ENCODE results near the gene GATA5. TPM values are rescaled to one million over a fixed set of nuclear protein-coding genes. Genes with fewer than 3 reads are reported as not detected.

GATA5 gene
- total and polyA plus RNA-seq, 4 experiments from 2014 or later: not detected

- H3K9me3 ChIP-seq (ENCODE audit: control insufficient read depth in 1 of 2, low read length in 2 of 2): no peaks in the 10 kb centered on the region
- POLR2A ChIA-PET (ENCODE audit: partially characterized antibody): no interaction called here
- peak in 1 of 5 donors; percentile 25 for DNase-seq
- CTCF ChIA-PET (ENCODE audit: partially characterized antibody): no interaction called here
- intact Hi-C loops (cut with micrococcal nuclease): no loop called here
- no peak overlapping the region for H3K27ac ChIP-seq (ENCODE audit: low read depth, low read length)
- no peaks in the 10 kb centered on the region for H3K4me1 ChIP-seq (ENCODE audit: insufficient read depth, low read length)
- Mint-ChIP-seq H3K4me3 (no peak overlapping the region), H3K36me3 (no peaks in the 10 kb centered on the region), H3K27me3 (peaks cover 3 to 6% of the 10 kb centered on the region in 2 donors), H3K27ac (peak overlapping the region in 2 of 7 donors; percentile 12 to 64), H3K4me1 (no peaks in the 10 kb centered on the region), H3K9me3 (no peaks in the 10 kb centered on the region)
- H3K27me3 ChIP-seq (ENCODE audit: insufficient read depth, low read length): no peaks in the 10 kb centered on the region
- no peak overlapping the region for H3K4me3 ChIP-seq (ENCODE audit: low read length in 2 of 2)
- no peaks in the 10 kb centered on the region for H3K36me3 ChIP-seq (ENCODE audit: insufficient read depth, low read length)
Measured at GRCh38 chr20:62463651-62464424, 12.0 kb downstream of the GATA5 start.

GRCh38 chr20:62462976-62463592 lies 12.7 kb downstream of the GATA5 start:
- Mint-ChIP-seq H3K27ac (no peak overlapping the region), H3K9me3 (no peaks in the 10 kb centered on the region), H3K4me1 (peaks cover 0 to 1% (median 0%) of the 10 kb centered on the region in 4 donors), H3K27me3 (peaks cover 3 to 6% of the 10 kb centered on the region in 2 donors), H3K4me3 (no peak overlapping the region), H3K36me3 (no peaks in the 10 kb centered on the region)
- DNase-seq: peak in 1 of 5 donors; percentile 13
- ChIA-PET POLR2A (ENCODE audit: partially characterized antibody) (no interaction called here), CTCF (ENCODE audit: partially characterized antibody) (no interaction called here)
- H3K36me3 ChIP-seq (ENCODE audit: insufficient read depth, low read length): no peaks in the 10 kb centered on the region
- no peak overlapping the region for H3K4me3 ChIP-seq (ENCODE audit: low read length in 2 of 2)
- no peaks in the 10 kb centered on the region for H3K27me3 ChIP-seq (ENCODE audit: insufficient read depth, low read length)
- intact Hi-C loops (cut with micrococcal nuclease): no loop called here
- no peaks in the 10 kb centered on the region for H3K4me1 ChIP-seq (ENCODE audit: insufficient read depth, low read length)
- no peaks in the 10 kb centered on the region for H3K9me3 ChIP-seq (ENCODE audit: control insufficient read depth in 1 of 2, low read length in 2 of 2)
- H3K27ac ChIP-seq (ENCODE audit: low read depth, low read length): no peak overlapping the region

- DNase-seq: no peak
- no peak overlapping the region for H3K27ac Mint-ChIP-seq
- Histone ChIP-seq H3K36me3 (ENCODE audit: insufficient read depth, low read length) (no peaks in the 10 kb centered on the region), H3K4me3 (ENCODE audit: low read length in 2 of 2) (no peak overlapping the region), H3K27me3 (ENCODE audit: insufficient read depth, low read length) (no peaks in the 10 kb centered on the region), H3K27ac (ENCODE audit: low read depth, low read length) (no peak overlapping the region), H3K9me3 (ENCODE audit: control insufficient read depth in 1 of 2, low read length in 2 of 2) (no peaks in the 10 kb centered on the region), H3K4me1 (ENCODE audit: insufficient read depth, low read length) (no peaks in the 10 kb centered on the region)
- CTCF ChIA-PET (ENCODE audit: partially characterized antibody): no interaction called here
- POLR2A ChIA-PET (ENCODE audit: partially characterized antibody): no interaction called here
- H3K4me3 Mint-ChIP-seq: no peak overlapping the region
- peaks cover 0 to 3% (median 0%) of the 10 kb centered on the region in 4 donors for H3K4me1 Mint-ChIP-seq
- H3K27me3 Mint-ChIP-seq: peaks cover 2 to 5% of the 10 kb centered on the region in 2 donors
- H3K36me3 Mint-ChIP-seq: no peaks in the 10 kb centered on the region
- H3K9me3 Mint-ChIP-seq: no peaks in the 10 kb centered on the region
- intact Hi-C loops (cut with micrococcal nuclease): no loop called here
Measured at GRCh38 chr20:62461834-62462233, 14.0 kb downstream of the GATA5 start.

- Histone ChIP-seq H3K27me3 (ENCODE audit: insufficient read depth, low read length) (no peaks in the 10 kb centered on the region), H3K36me3 (ENCODE audit: insufficient read depth, low read length) (no peaks in the 10 kb centered on the region), H3K9me3 (ENCODE audit: control insufficient read depth in 1 of 2, low read length in 2 of 2) (no peaks in the 10 kb centered on the region), H3K27ac (ENCODE audit: low read depth, low read length) (no peak overlapping the region), H3K4me3 (ENCODE audit: low read length in 2 of 2) (no peak overlapping the region), H3K4me1 (ENCODE audit: insufficient read depth, low read length) (no peaks in the 10 kb centered on the region)
- DNase-seq: no peak
- ChIA-PET POLR2A (ENCODE audit: partially characterized antibody) (no interaction called here), CTCF (ENCODE audit: partially characterized antibody) (no interaction called here)
- Mint-ChIP-seq H3K27me3 (peaks cover 4 to 5% of the 10 kb centered on the region in 2 donors), H3K4me3 (no peak overlapping the region), H3K36me3 (no peaks in the 10 kb centered on the region), H3K9me3 (no peaks in the 10 kb centered on the region), H3K4me1 (peaks cover 0 to 3% (median 0%) of the 10 kb centered on the region in 4 donors), H3K27ac (no peak overlapping the region)
- intact Hi-C loops (cut with micrococcal nuclease): no loop called here
Measured at GRCh38 chr20:62461157-62461556, 14.6 kb downstream of the GATA5 start.

- H3K9me3 Mint-ChIP-seq: no peaks in the 10 kb centered on the region
- H3K4me1 ChIP-seq (ENCODE audit: insufficient read depth, low read length): no peaks in the 10 kb centered on the region
- H3K27ac Mint-ChIP-seq: no peak overlapping the region
- H3K27me3 ChIP-seq (ENCODE audit: insufficient read depth, low read length): no peaks in the 10 kb centered on the region
- no peak overlapping the region for H3K27ac ChIP-seq (ENCODE audit: low read depth, low read length)
- CTCF ChIA-PET (ENCODE audit: partially characterized antibody): no interaction called here
- intact Hi-C loops (cut with micrococcal nuclease): no loop called here
- H3K4me3 Mint-ChIP-seq: no peak overlapping the region
- H3K4me3 ChIP-seq (ENCODE audit: low read length in 2 of 2): no peak overlapping the region
- peaks cover 0 to 3% (median 0%) of the 10 kb centered on the region in 4 donors for H3K4me1 Mint-ChIP-seq
- no peaks in the 10 kb centered on the region for H3K9me3 ChIP-seq (ENCODE audit: control insufficient read depth in 1 of 2, low read length in 2 of 2)
- DNase-seq: no peak
- H3K36me3 Mint-ChIP-seq: no peaks in the 10 kb centered on the region
- H3K36me3 ChIP-seq (ENCODE audit: insufficient read depth, low read length): no peaks in the 10 kb centered on the region
- H3K27me3 Mint-ChIP-seq: peaks cover 4 to 5% of the 10 kb centered on the region in 2 donors
- POLR2A ChIA-PET (ENCODE audit: partially characterized antibody): no interaction called here
Measured at GRCh38 chr20:62460678-62461077, 15.1 kb downstream of the GATA5 start.

GRCh38 chr20:62459488-62459887 lies 16.3 kb downstream of the GATA5 start:
- no peak overlapping the region for H3K27ac ChIP-seq (ENCODE audit: low read depth, low read length)
- no peaks in the 10 kb centered on the region for H3K36me3 ChIP-seq (ENCODE audit: insufficient read depth, low read length)
- DNase-seq: peak in 1 of 5 donors; percentile 1
- no peaks in the 10 kb centered on the region for H3K9me3 Mint-ChIP-seq
- H3K9me3 ChIP-seq (ENCODE audit: control insufficient read depth in 1 of 2, low read length in 2 of 2): no peaks in the 10 kb centered on the region
- ChIA-PET CTCF (ENCODE audit: partially characterized antibody) (no interaction called here), POLR2A (ENCODE audit: partially characterized antibody) (no interaction called here)
- H3K27me3 ChIP-seq (ENCODE audit: insufficient read depth, low read length): no peaks in the 10 kb centered on the region
- no peak overlapping the region for H3K4me3 Mint-ChIP-seq
- intact Hi-C loops (cut with micrococcal nuclease): no loop called here
- H3K27me3 Mint-ChIP-seq: peaks cover 5 to 6% of the 10 kb centered on the region in 2 donors
- H3K4me1 ChIP-seq (ENCODE audit: insufficient read depth, low read length): no peaks in the 10 kb centered on the region
- H3K4me3 ChIP-seq (ENCODE audit: low read length in 2 of 2): no peak overlapping the region
- peaks cover 0 to 3% (median 0%) of the 10 kb centered on the region in 4 donors for H3K4me1 Mint-ChIP-seq
- no peak overlapping the region for H3K27ac Mint-ChIP-seq
- H3K36me3 Mint-ChIP-seq: no peaks in the 10 kb centered on the region

GRCh38 chr20:62458275-62459251 lies 17.2 kb downstream of the GATA5 start:
- Mint-ChIP-seq H3K9me3 (no peaks in the 10 kb centered on the region), H3K4me3 (peak overlapping the region in 1 of 8 donors; percentile 48), H3K36me3 (no peaks in the 10 kb centered on the region), H3K27ac (no peak overlapping the region), H3K27me3 (peaks cover 5 to 6% of the 10 kb centered on the region in 2 donors), H3K4me1 (peaks cover 0 to 3% (median 0%) of the 10 kb centered on the region in 4 donors)
- no peaks in the 10 kb centered on the region for H3K9me3 ChIP-seq (ENCODE audit: control insufficient read depth in 1 of 2, low read length in 2 of 2)
- H3K27me3 ChIP-seq (ENCODE audit: insufficient read depth, low read length): no peaks in the 10 kb centered on the region
- H3K27ac ChIP-seq (ENCODE audit: low read depth, low read length): no peak overlapping the region
- no peaks in the 10 kb centered on the region for H3K4me1 ChIP-seq (ENCODE audit: insufficient read depth, low read length)
- H3K4me3 ChIP-seq (ENCODE audit: low read length in 2 of 2): no peak overlapping the region
- peak in 1 of 5 donors; percentile 17 for DNase-seq
- intact Hi-C loops (cut with micrococcal nuclease): no loop called here
- POLR2A ChIA-PET (ENCODE audit: partially characterized antibody): no interaction called here
- CTCF ChIA-PET (ENCODE audit: partially characterized antibody): no interaction called here
- no peaks in the 10 kb centered on the region for H3K36me3 ChIP-seq (ENCODE audit: insufficient read depth, low read length)
